Activated T-cell treated with anti-CD3 and anti-CD28 coated beads, Interleukin-2, amount 50 U/mL, for 72 hours (primary cell): ENCODE results near the gene WDR62. TPM values are rescaled to one million over a fixed set of nuclear protein-coding genes. Genes with fewer than 3 reads are reported as not detected.

ENCODE experiments used
- ATAC-seq, 2 donors: fragments of 150-1000 bp; cut with Tn5 transposase; replicated peaks in 1 of 2; 2 replicates each; pipeline ENCODE4 v1.10.0; 2021; ENCODE audit warnings: moderate library complexity in 2 of 2, mild to moderate bottlenecking in 1 of 2
- DNase-seq, 2 donors: peaks; one replicate each; pipeline ENCODE4 v3.0.0; 2021 to 2022; ENCODE audit warnings: mixed read lengths in 1 of 2
- H3K27ac Mint-ChIP-seq: one replicate; pipeline ENCODE4 v1.8.0; 2022; ENCODE audit warnings: mild to moderate bottlenecking, moderate library complexity, mixed read lengths
- H3K27me3 Mint-ChIP-seq: one replicate; pipeline ENCODE4 v1.8.0; 2022; ENCODE audit warnings: low read depth, mixed read lengths
- H3K36me3 Mint-ChIP-seq, 2 donors: one replicate each; pipeline ENCODE4 v1.8.0; 2022; ENCODE audit warnings: mixed read lengths in 2 of 2, mild to moderate bottlenecking in 1 of 2; ENCODE audit not compliant: insufficient read depth in 2 of 2
- H3K4me1 Mint-ChIP-seq: one replicate; pipeline ENCODE4 v1.8.0; 2022; ENCODE audit warnings: low read depth, mixed read lengths
- H3K4me3 Mint-ChIP-seq, 2 donors: one replicate each; pipeline ENCODE4 v1.8.0; 2022; ENCODE audit warnings: mild to moderate bottlenecking in 2 of 2, mixed read lengths in 2 of 2, moderate library complexity in 2 of 2
- H3K9me3 Mint-ChIP-seq, 2 donors: one replicate each; pipeline ENCODE4 v1.8.0; 2022; ENCODE audit warnings: mixed read lengths in 2 of 2
- total RNA-seq, 2 donors: library from RNA; stranded (reverse); gene quantifications; one replicate each; pipeline ENCODE4 v1.2.3, GENCODE V29; 2022

The WDR62 gene
- total RNA-seq, 2 donors from 2014 or later: 19.8 to 21.6 TPM

DNA sequence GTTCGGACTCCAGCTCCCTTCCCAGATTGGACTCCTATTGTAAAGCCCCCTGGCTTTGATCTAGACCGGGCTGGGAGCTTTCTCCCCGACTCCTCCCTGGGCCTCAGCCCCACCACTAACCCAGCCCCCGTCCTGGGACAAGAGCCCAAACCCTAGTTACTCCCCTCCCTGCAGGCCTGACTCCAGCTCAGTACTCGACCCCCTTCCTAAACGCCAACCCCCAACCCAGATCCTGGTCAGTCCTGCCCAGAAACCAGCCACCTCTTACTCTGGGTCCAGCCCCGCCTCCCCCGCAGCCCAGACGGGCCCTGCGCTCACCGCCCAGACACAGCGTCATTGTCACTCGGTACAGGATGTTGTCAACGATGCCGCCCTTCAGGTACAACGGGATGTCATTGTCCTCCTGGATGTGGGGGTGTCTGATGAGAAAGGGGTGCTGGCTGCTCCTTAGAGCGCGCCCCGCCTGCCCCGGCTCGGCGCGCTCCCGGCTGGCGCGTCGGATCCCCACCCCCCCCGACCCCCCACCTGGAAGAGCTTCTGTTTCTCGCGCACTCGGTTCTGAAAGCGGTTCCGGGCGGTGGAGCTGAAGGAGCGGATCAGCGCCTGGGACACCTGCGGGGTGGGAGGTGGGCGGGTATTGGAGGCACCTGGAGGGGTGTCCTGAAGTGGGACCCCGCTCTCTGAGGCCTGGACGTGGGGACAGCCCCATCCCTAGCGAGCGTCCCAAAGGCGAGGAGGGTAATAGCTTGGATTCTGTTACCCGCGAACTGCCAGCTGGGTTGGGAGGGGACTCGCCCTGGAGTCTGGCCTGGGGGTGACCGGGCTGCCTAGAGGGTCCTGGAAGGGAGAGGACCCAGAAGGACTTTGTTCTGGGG, 96.7 kb downstream of the WDR62 start:
- Mint-ChIP-seq H3K4me3 (no peak overlapping the region), H3K36me3 (peaks cover 8 to 19% of the 10 kb centered on the region in 2 donors), H3K4me1 (peaks cover 5% of the 10 kb centered on the region), H3K9me3 (no peaks in the 10 kb centered on the region), H3K27me3 (no peaks in the 10 kb centered on the region), H3K27ac (no peak overlapping the region)
- DNase-seq (no peak), ATAC-seq (no peak)

DNA sequence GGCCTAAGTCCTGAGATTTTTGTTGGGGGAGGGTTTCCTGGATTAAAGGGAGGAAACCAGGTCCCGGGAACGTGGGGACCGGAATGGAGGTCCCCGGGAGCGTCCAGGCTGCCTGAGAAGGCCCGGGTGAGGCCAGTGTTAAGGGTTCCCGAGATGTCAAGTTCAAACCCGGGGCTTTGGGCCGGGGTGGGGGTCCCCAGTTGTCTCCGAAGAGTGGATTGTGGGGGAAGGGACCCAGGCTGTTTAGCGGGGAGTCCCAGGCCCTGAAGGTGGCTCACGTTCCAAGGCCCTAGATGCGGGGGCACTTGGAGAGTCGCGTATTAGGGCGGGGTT, 97.3 kb downstream of the WDR62 start:
- peaks cover 5 to 14% of the 10 kb centered on the region in 2 donors for H3K36me3 Mint-ChIP-seq
- no peak for ATAC-seq
- H3K9me3 Mint-ChIP-seq: no peaks in the 10 kb centered on the region
- no peaks in the 10 kb centered on the region for H3K27me3 Mint-ChIP-seq
- DNase-seq: no peak
- H3K27ac Mint-ChIP-seq: no peak overlapping the region
- H3K4me1 Mint-ChIP-seq: peaks cover 3% of the 10 kb centered on the region
- H3K4me3 Mint-ChIP-seq: no peak overlapping the region

DNA sequence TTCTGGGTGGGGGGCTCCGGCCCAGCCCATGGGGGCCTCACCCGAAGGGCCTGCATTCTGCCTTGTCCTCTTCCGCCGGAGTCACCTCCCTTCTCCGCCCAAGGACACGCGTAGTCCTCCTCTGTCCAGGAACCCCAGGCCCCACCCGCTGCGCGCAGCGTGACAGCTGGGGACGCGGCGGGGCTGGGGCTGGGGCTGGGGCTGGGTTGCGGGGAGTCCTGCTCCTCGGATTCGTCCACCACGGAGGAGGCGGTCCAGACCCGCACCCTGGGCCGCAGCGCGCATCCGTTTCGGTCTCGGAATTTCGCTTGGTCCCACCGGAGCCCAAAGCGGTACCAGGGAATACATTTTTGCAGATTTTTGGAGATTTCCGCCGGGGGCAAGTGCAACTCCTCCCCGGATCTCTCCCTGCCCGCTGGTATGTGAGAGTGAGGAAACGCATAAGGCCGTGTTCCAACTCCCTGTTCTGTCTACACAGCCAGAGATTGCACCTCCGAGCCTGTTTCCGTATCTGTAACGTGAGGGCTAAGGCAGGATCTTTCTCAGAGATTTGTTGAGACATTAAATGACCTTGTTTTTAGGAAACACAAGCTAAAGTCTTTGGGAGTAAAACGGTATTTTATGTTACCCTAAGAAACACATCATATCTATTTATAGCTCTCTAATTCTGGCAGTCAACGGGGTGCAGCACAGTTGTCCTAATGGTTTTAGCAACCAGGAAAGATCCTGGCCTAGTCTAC, 97.8 kb downstream of the WDR62 start, which contains the start of gene COX7A1:
TSS of gene COX7A1 (minus strand) at position 96 of the 740 bp plus-strand sequence. CDS start at position 56, 40 bp downstream.
- Mint-ChIP-seq H3K9me3 (no peaks in the 10 kb centered on the region), H3K4me3 (no peak within 1 kb of the TSS), H3K36me3 (peaks cover 2 to 11% of the 10 kb centered on the region in 2 donors), H3K27ac (no peak within 1 kb of the TSS), H3K27me3 (no peaks in the 10 kb centered on the region), H3K4me1 (no peaks in the 10 kb centered on the region)
- no peak for DNase-seq
- no peak for ATAC-seq

DNA sequence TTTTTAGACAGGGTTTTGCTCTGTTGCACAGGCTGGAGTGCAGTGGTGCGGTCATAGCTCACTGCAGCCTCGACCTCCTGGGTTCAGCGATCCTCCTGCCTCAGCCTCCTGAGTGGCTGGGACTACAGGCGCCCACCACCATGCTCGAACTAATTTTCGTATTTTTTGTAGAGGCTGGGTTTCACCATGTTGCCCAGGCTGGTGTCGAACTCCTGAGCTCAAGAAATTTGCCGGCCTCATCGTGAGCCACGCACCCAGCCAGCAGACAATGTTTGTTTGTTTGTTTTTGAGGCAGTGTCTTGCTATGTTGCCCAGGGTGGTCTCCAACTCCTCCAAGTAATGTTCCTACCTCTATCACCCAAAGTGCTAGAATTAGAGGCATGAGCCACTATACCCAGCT, 98.4 kb downstream of the WDR62 start:
- H3K9me3 Mint-ChIP-seq: no peaks in the 10 kb centered on the region
- no peaks in the 10 kb centered on the region for H3K4me1 Mint-ChIP-seq
- ATAC-seq (no peak), DNase-seq (no peak)
- no peak overlapping the region for H3K4me3 Mint-ChIP-seq
- no peaks in the 10 kb centered on the region for H3K27me3 Mint-ChIP-seq
- H3K27ac Mint-ChIP-seq: no peak overlapping the region
- H3K36me3 Mint-ChIP-seq: peaks cover 2 to 11% of the 10 kb centered on the region in 2 donors

Other genes starting within 250 kb of the WDR62 start
- gene PRODH2, start 242.1 kb upstream of the WDR62 start, total RNA-seq: not detected
- gene NPHS1, start 202.4 kb upstream of the WDR62 start, total RNA-seq: under 1 TPM; 0.22 to 0.74 TPM
- 1 to 10 TPM; 3.0 to 5.6 TPM for gene KIRREL2, start 198.0 kb upstream of the WDR62 start, total RNA-seq
- 1 to 10 TPM; 2.4 to 7.7 TPM for gene APLP1, start 186.3 kb upstream of the WDR62 start, total RNA-seq
- 10 to 100 TPM; 51.5 to 63.1 TPM for gene NFKBID, start 154.4 kb upstream of the WDR62 start, total RNA-seq
- 10 to 100 TPM; 56.1 to 71.9 TPM for gene HCST, start 152.4 kb upstream of the WDR62 start, total RNA-seq
- gene TYROBP, start 146.6 kb upstream of the WDR62 start, total RNA-seq: 1 to 10 TPM in 1 of 2 donors, not detected in 1; 1.3 TPM
- gene LRFN3, start 118.5 kb upstream of the WDR62 start, total RNA-seq: 1 to 10 TPM; 6.4 to 8.5 TPM
- 10 to 100 TPM; 24.0 to 24.2 TPM for gene SDHAF1, start 59.7 kb upstream of the WDR62 start, total RNA-seq
- gene SYNE4, start 46.1 kb upstream of the WDR62 start, total RNA-seq: 1 to 10 TPM; 3.3 to 4.8 TPM
- 10 to 100 TPM; 46.8 to 55.9 TPM for gene ALKBH6, start 40.7 kb upstream of the WDR62 start, total RNA-seq
- 1 to 10 TPM; 1.0 to 2.7 TPM for gene CLIP3, start 22.0 kb upstream of the WDR62 start, total RNA-seq
- 1 to 10 TPM; 1.1 to 1.3 TPM for gene THAP8, start 612 bp upstream of the WDR62 start, total RNA-seq
- under 1 TPM in 1 of 2 donors, not detected in 1; 0.39 TPM for gene OVOL3, start 56.2 kb downstream of the WDR62 start, total RNA-seq
- 10 to 100 TPM; 38.6 to 55.0 TPM for gene POLR2I, start 60.0 kb downstream of the WDR62 start, total RNA-seq
- 10 to 100 TPM; 86.2 to 86.8 TPM for gene TBCB, start 60.6 kb downstream of the WDR62 start, total RNA-seq
- 100 to 1,000 TPM; 361 to 382 TPM for gene CAPNS1, start 85.2 kb downstream of the WDR62 start, total RNA-seq
- not detected for gene COX7A1, start 97.5 kb downstream of the WDR62 start, total RNA-seq
- gene ZNF565, start 159.8 kb downstream of the WDR62 start, total RNA-seq: 1 to 10 TPM; 3.1 to 3.6 TPM
- 100 to 1,000 TPM; 115 to 121 TPM for gene ZNF146, start 160.2 kb downstream of the WDR62 start, total RNA-seq